Measurements from ENCODE around the gene GPD1.
"Not testable (repeated sequence)": the region's sequence is repeated elsewhere in the genome, so short reads cannot be mapped to it uniquely, and the experiment has no call there.

Gene GPD1

GRCh38 chr12:50084409-50084774 is 19.4 kb upstream of the GPD1 start:
- Histone ChIP-seq H3K4me3 (ENCODE audit: low read depth in 1 of 5, low read length in 5 of 5) (peak overlapping the region; percentile 73 to 97 (median 87)), H3K9ac (ENCODE audit: low read length in 5 of 5) (peak overlapping the region; percentile 68 to 92 (median 85)), H3K36me3 (ENCODE audit: control insufficient read depth in 5 of 5, insufficient read depth in 5 of 5, low read length in 5 of 5) (peaks cover 14 to 31% (median 26%) of the 10 kb centered on the region in 5 donors), H3K4me1 (ENCODE audit: control insufficient read depth in 5 of 5, insufficient read depth in 5 of 5, low read length in 5 of 5) (peaks cover 4 to 31% (median 22%) of the 10 kb centered on the region in 5 donors), H3K27ac (ENCODE audit: low read depth, low read length) (peak overlapping the region; percentile 94)
- H3K9me3 ChIP-seq (ENCODE audit: control insufficient read depth in 5 of 5, low read length in 5 of 5); H3K27me3 ChIP-seq (ENCODE audit: control insufficient read depth in 5 of 5, insufficient read depth in 4 of 5, low read length in 5 of 5): not testable (repeated sequence)

DNA sequence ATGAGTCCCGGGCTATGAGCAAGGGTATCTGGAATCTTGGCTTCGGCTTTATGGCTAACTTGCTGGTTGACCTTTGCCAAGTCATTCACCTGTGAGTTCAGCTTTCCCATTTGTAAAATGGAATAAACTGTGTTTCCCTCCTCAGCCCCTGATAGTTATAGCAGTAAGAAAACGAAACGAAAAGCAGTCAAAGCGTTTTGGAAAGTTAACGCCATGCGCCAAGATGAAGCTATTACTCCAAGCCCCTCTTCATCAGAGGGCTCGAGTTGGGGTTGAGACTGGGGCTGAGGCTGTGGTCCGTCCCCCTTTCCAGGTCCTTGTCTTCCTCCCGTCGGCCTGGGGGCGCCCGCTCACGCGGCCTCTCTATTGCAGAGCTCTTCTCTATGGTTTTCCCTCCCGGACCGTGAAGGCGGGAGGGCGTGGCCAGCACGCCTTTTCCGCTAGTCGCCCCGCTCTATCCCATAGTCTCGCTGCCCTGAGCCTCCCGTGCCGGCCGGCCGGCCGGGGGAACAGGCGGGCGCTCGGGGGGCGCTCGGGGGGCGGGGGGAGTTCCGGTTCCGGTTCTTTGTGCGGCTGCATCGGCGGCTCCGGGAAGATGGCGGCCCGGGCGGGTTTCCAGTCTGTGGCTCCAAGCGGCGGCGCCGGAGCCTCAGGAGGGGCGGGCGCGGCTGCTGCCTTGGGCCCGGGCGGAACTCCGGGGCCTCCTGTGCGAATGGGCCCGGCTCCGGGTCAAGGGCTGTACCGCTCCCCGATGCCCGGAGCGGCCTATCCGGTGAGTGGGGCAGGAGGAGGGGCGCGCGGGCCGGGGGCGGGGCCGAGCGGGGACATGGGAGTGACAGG is 18.8 kb upstream of the GPD1 start, which contains the start of gene SMARCD1:
Gene SMARCD1, plus strand, starts transcription at position 568 of the 840 bp plus-strand sequence. Its CDS starts 28 bp downstream, at position 596.
- peaks cover 0 to 3% (median 0%) of the 10 kb centered on the region in 5 donors for H3K27me3 ChIP-seq (ENCODE audit: control insufficient read depth in 5 of 5, insufficient read depth in 4 of 5, low read length in 5 of 5)
- H3K9ac ChIP-seq (ENCODE audit: low read length in 5 of 5): peak within 1 kb of the TSS; percentile 73 to 92 (median 85)
- H3K9me3 ChIP-seq (ENCODE audit: control insufficient read depth in 5 of 5, low read length in 5 of 5): no peaks in the 10 kb centered on the region
- H3K27ac ChIP-seq (ENCODE audit: low read depth, low read length): peak within 1 kb of the TSS; percentile 94
- H3K36me3 ChIP-seq (ENCODE audit: control insufficient read depth in 5 of 5, insufficient read depth in 5 of 5, low read length in 5 of 5): peaks cover 18 to 37% (median 32%) of the 10 kb centered on the region in 5 donors
- peak within 1 kb of the TSS; percentile 73 to 97 (median 87) for H3K4me3 ChIP-seq (ENCODE audit: low read depth in 1 of 5, low read length in 5 of 5)
- peaks cover 4 to 31% (median 22%) of the 10 kb centered on the region in 5 donors for H3K4me1 ChIP-seq (ENCODE audit: control insufficient read depth in 5 of 5, insufficient read depth in 5 of 5, low read length in 5 of 5)

DNA sequence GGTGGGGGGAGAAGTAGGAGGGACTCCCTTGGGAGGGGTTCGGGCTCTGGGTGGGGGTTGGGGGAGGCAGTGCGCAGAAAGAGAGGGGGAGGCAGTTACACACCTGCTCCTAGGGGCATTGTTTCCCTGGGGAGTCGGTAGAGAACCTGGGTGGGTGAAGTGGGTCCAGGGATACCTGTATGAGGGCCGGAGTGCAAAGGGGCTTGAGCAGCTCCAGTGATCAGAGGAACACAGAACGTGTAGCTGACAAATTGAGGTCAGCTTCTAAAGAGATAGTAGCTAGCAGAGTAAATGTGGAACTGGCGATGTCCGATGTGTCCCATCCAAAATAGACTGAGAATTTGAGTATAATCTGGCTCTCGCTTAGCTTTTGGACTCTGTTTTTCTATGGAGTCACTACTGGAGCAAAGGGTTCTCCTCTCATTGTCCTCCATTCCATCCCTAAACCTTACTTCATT is 18.2 kb upstream of the GPD1 start:
- H3K9me3 ChIP-seq (ENCODE audit: control insufficient read depth in 5 of 5, low read length in 5 of 5): no peaks in the 10 kb centered on the region
- H3K36me3 ChIP-seq (ENCODE audit: control insufficient read depth in 5 of 5, insufficient read depth in 5 of 5, low read length in 5 of 5): peaks cover 20 to 43% (median 38%) of the 10 kb centered on the region in 5 donors
- H3K9ac ChIP-seq (ENCODE audit: low read length in 5 of 5): peak overlapping the region; percentile 65 to 85 (median 78)
- H3K4me3 ChIP-seq (ENCODE audit: low read depth in 1 of 5, low read length in 5 of 5): peak overlapping the region; percentile 64 to 97 (median 86)
- H3K4me1 ChIP-seq (ENCODE audit: control insufficient read depth in 5 of 5, insufficient read depth in 5 of 5, low read length in 5 of 5): peaks cover 4 to 31% (median 22%) of the 10 kb centered on the region in 5 donors
- H3K27me3 ChIP-seq (ENCODE audit: control insufficient read depth in 5 of 5, insufficient read depth in 4 of 5, low read length in 5 of 5): peaks cover 0 to under 1% (median 0%) of the 10 kb centered on the region in 5 donors
- peak overlapping the region; percentile 94 for H3K27ac ChIP-seq (ENCODE audit: low read depth, low read length)

DNA sequence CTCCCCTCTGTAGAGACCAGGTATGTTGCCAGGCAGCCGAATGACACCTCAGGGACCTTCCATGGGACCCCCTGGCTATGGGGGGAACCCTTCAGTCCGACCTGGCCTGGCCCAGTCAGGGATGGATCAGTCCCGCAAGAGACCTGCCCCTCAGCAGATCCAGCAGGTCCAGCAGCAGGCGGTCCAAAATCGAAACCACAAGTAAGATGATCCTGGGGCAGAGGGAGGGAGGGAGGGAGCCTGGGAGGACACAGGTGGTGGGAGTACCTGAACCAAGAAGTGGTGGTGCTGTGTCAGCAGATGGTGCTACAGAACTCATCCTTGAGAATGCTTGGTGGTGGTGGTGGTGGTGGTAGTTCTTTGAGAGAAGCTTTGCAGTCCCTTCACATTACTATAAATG is 17.7 kb upstream of the GPD1 start:
- Histone ChIP-seq H3K4me3 (ENCODE audit: low read depth in 1 of 5, low read length in 5 of 5) (peak overlapping the region in 4 of 5 donors; percentile 64 to 97 (median 80)), H3K9ac (ENCODE audit: low read length in 5 of 5) (peak overlapping the region in 4 of 5 donors; percentile 65 to 85 (median 81)), H3K27ac (ENCODE audit: low read depth, low read length) (peak overlapping the region; percentile 94)

DNA sequence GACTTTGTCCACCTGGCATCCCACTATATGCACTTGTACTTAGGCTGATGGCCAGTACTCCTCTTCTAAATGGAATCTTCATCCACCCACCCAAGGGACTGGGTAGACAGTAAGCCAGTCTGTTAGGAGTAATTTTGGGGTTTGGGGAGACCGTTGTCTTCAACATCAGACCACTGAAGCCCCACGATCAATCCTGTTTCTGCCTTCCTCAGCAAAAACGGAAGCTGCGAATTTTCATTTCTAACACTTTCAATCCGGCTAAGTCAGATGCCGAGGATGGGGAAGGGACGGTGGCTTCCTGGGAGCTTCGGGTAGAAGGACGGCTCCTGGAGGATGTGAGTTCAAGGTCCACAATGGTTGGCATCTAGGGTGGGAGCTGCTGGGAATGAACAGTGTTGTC is 16.7 kb upstream of the GPD1 start:
- Histone ChIP-seq H3K9me3 (ENCODE audit: control insufficient read depth in 5 of 5, low read length in 5 of 5) (no peaks in the 10 kb centered on the region), H3K27ac (ENCODE audit: low read depth, low read length) (peak overlapping the region; percentile 94), H3K4me1 (ENCODE audit: control insufficient read depth in 5 of 5, insufficient read depth in 5 of 5, low read length in 5 of 5) (peaks cover 4 to 31% (median 19%) of the 10 kb centered on the region in 5 donors)

More for the DNA sequence above, 17.7 kb upstream of the GPD1 start:
- peaks cover 20 to 47% (median 40%) of the 10 kb centered on the region in 5 donors for H3K36me3 ChIP-seq (ENCODE audit: control insufficient read depth in 5 of 5, insufficient read depth in 5 of 5, low read length in 5 of 5)
- H3K4me1 ChIP-seq (ENCODE audit: control insufficient read depth in 5 of 5, insufficient read depth in 5 of 5, low read length in 5 of 5): peaks cover 4 to 31% (median 20%) of the 10 kb centered on the region in 5 donors
- no peaks in the 10 kb centered on the region for H3K27me3 ChIP-seq (ENCODE audit: control insufficient read depth in 5 of 5, insufficient read depth in 4 of 5, low read length in 5 of 5)
- H3K9me3 ChIP-seq (ENCODE audit: control insufficient read depth in 5 of 5, low read length in 5 of 5): no peaks in the 10 kb centered on the region

DNA sequence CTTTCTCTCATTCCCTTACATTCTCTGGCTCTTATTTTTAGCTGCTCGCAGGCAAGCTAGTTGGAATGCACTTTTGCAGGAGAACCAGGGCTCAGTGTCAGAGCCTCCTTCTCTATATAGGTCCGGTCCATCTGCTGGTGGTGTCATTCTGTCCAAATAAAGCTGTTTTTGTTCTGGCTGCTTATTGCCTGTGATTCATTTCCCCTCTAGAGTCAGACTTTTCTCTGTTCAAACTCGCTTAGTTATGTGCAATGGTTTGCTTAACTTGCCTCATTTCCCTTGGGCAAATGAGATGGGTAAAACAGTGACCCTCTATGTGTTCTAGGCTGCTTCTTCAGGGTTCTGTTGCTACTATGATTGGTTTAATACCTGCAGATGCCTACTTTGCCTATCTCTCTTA is 15.8 kb upstream of the GPD1 start:
- Histone ChIP-seq H3K9ac (ENCODE audit: low read length in 5 of 5) (no peak overlapping the region), H3K27ac (ENCODE audit: low read depth, low read length) (no peak overlapping the region), H3K4me1 (ENCODE audit: control insufficient read depth in 5 of 5, insufficient read depth in 5 of 5, low read length in 5 of 5) (peaks cover 2 to 25% (median 19%) of the 10 kb centered on the region in 5 donors), H3K4me3 (ENCODE audit: low read depth in 1 of 5, low read length in 5 of 5) (no peak overlapping the region), H3K9me3 (ENCODE audit: control insufficient read depth in 5 of 5, low read length in 5 of 5) (no peaks in the 10 kb centered on the region), H3K27me3 (ENCODE audit: control insufficient read depth in 5 of 5, insufficient read depth in 4 of 5, low read length in 5 of 5) (no peaks in the 10 kb centered on the region), H3K36me3 (ENCODE audit: control insufficient read depth in 5 of 5, insufficient read depth in 5 of 5, low read length in 5 of 5) (peaks cover 24 to 65% (median 53%) of the 10 kb centered on the region in 5 donors)

More for the DNA sequence above, 16.7 kb upstream of the GPD1 start:
- Histone ChIP-seq H3K36me3 (ENCODE audit: control insufficient read depth in 5 of 5, insufficient read depth in 5 of 5, low read length in 5 of 5) (peaks cover 22 to 57% (median 48%) of the 10 kb centered on the region in 5 donors), H3K9ac (ENCODE audit: low read length in 5 of 5) (peak overlapping the region in 1 of 5 donors; percentile 20), H3K4me3 (ENCODE audit: low read depth in 1 of 5, low read length in 5 of 5) (no peak overlapping the region), H3K27me3 (ENCODE audit: control insufficient read depth in 5 of 5, insufficient read depth in 4 of 5, low read length in 5 of 5) (no peaks in the 10 kb centered on the region)

DNA sequence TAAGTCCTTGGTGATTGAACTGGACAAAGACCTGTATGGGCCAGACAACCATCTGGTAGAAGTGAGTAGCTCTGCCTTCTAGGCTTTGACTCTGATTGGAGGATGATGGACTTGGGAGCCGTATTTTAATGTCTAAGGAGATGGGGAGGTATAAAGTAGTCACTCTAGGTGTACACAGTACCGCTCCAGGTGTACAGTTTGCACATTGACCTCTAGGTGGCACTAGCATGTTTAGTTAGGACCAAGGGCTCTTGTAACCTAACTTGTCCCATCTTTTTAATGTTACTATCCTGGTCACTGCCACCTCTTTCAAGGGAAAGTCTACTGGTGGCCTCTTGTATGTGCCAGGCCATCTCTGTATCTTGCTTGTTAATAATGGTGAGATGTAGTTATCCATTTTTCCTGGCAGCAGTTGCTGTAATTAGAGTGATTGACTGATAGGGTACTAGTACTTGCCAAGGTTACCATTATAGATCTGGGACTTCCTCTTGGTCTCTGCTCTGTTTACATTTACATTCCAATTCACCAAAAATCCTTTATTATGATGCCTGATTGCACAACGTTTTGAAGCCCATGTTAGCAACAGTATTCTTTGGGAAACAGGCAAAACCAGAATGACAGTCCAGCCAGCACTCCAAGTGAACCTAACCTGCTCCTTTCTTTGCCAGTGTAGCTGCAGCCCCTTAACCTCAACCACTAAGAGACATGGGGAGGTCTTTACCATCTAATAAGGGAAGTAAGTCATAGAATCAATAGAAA is 15.1 kb upstream of the GPD1 start:
- H3K27ac ChIP-seq (ENCODE audit: low read depth, low read length): no peak overlapping the region
- peaks cover 2 to 18% (median 15%) of the 10 kb centered on the region in 5 donors for H3K4me1 ChIP-seq (ENCODE audit: control insufficient read depth in 5 of 5, insufficient read depth in 5 of 5, low read length in 5 of 5)
- no peaks in the 10 kb centered on the region for H3K27me3 ChIP-seq (ENCODE audit: control insufficient read depth in 5 of 5, insufficient read depth in 4 of 5, low read length in 5 of 5)
- no peak overlapping the region for H3K9ac ChIP-seq (ENCODE audit: low read length in 5 of 5)
- no peak overlapping the region for H3K4me3 ChIP-seq (ENCODE audit: low read depth in 1 of 5, low read length in 5 of 5)
- H3K9me3 ChIP-seq (ENCODE audit: control insufficient read depth in 5 of 5, low read length in 5 of 5): no peaks in the 10 kb centered on the region
- H3K36me3 ChIP-seq (ENCODE audit: control insufficient read depth in 5 of 5, insufficient read depth in 5 of 5, low read length in 5 of 5): peaks cover 24 to 73% (median 58%) of the 10 kb centered on the region in 5 donors

DNA sequence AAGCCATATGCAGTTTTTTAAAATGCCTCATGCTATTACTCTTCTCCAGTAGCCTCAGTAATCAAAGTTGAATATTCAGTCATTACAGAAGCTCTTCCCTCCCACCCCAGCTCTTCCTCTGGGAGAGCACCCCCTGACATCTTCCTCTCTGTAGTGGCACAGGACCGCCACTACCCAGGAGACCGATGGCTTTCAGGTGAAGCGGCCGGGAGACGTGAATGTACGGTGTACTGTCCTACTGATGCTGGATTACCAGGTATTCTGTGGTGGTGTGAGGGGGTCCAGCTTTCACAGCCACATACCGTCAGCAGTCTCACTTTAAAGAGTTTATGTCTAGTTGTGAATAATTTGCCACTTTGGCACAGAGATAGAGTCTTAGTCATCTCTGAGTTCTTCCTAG is 14.1 kb upstream of the GPD1 start:
- H3K4me3 ChIP-seq (ENCODE audit: low read depth in 1 of 5, low read length in 5 of 5): no peak overlapping the region
- no peak overlapping the region for H3K9ac ChIP-seq (ENCODE audit: low read length in 5 of 5)
- H3K27ac ChIP-seq (ENCODE audit: low read depth, low read length): no peak overlapping the region
- no peaks in the 10 kb centered on the region for H3K9me3 ChIP-seq (ENCODE audit: control insufficient read depth in 5 of 5, low read length in 5 of 5)
- no peaks in the 10 kb centered on the region for H3K27me3 ChIP-seq (ENCODE audit: control insufficient read depth in 5 of 5, insufficient read depth in 4 of 5, low read length in 5 of 5)
- H3K4me1 ChIP-seq (ENCODE audit: control insufficient read depth in 5 of 5, insufficient read depth in 5 of 5, low read length in 5 of 5): peaks cover under 1 to 11% (median 8%) of the 10 kb centered on the region in 5 donors
- H3K36me3 ChIP-seq (ENCODE audit: control insufficient read depth in 5 of 5, insufficient read depth in 5 of 5, low read length in 5 of 5): peaks cover 30 to 83% (median 67%) of the 10 kb centered on the region in 5 donors

GRCh38 chr12:50090391-50090790 is 13.4 kb upstream of the GPD1 start:
- H3K36me3 ChIP-seq (ENCODE audit: control insufficient read depth in 5 of 5, insufficient read depth in 5 of 5, low read length in 5 of 5): peaks cover 30 to 89% (median 73%) of the 10 kb centered on the region in 5 donors

More at GRCh38 chr12:50090391-50090790, 13.4 kb upstream of the GPD1 start:
- H3K4me1 ChIP-seq (ENCODE audit: control insufficient read depth in 5 of 5, insufficient read depth in 5 of 5, low read length in 5 of 5): peaks cover 0 to 10% (median 7%) of the 10 kb centered on the region in 5 donors
- peak overlapping the region in 1 of 5 donors; percentile 11 for H3K9ac ChIP-seq (ENCODE audit: low read length in 5 of 5)
- no peaks in the 10 kb centered on the region for H3K9me3 ChIP-seq (ENCODE audit: control insufficient read depth in 5 of 5, low read length in 5 of 5)
- no peak overlapping the region for H3K4me3 ChIP-seq (ENCODE audit: low read depth in 1 of 5, low read length in 5 of 5)
- H3K27me3 ChIP-seq (ENCODE audit: control insufficient read depth in 5 of 5, insufficient read depth in 4 of 5, low read length in 5 of 5): no peaks in the 10 kb centered on the region
- H3K27ac ChIP-seq (ENCODE audit: low read depth, low read length): no peak overlapping the region

Data from subcutaneous abdominal adipose tissue (tissue), 5 donors.